SU-DHL-6 (cell line): ENCODE data around the gene STARD9.

ENCODE experiments used
- CTCF ChIP-seq: fragments of 200-600 bp; sonication (generic); IDR thresholded peaks from one replicate; pipeline ENCODE4 v1.5.1; 2017; ENCODE audit warnings: antibody characterized with exemption, mild to moderate bottlenecking, low read length, moderate library complexity; ENCODE audit not compliant: insufficient read depth, poor library complexity, severe bottlenecking
- EZH2phosphoT487 ChIP-seq: fragments of 200-600 bp; sonication (generic), shearing (Covaris generic); conservative IDR thresholded peaks from 2 replicates; pipeline ENCODE4 v1.6.1; 2018; ENCODE audit warnings: mild to moderate bottlenecking, antibody characterized with exemption, low read length, moderate library complexity, mixed read lengths

GRCh38 chr15:42602501-42602900 lies 27.1 kb downstream of the STARD9 start:
- TF ChIP-seq CTCF = no peak
- no peak for TF ChIP-seq EZH2phosphoT487
